ENCODE data around the gene MYCT1.

MYCT1 gene

GRCh38 chr6:152745509-152746171 lies 47.9 kb downstream of the MYCT1 start:
- WGBS, 2 donors (ENCODE audit: extremely low coverage in 2 of 2, insufficient read length in 2 of 2, insufficient replicate concordance in 1 of 2) = no CpG with 5 or more reads among the region's 4 CpGs
- no peak overlapping the region for H2AFZ ChIP-seq (ENCODE audit: low read length)
- no peak overlapping the region for H2BK15ac ChIP-seq (ENCODE audit: low read length)
- no peak overlapping the region for H3K14ac ChIP-seq (ENCODE audit: low read length)
- no peaks in the 10 kb centered on the region for H3K36me3 ChIP-seq (replicated peaks in 1 of 2; ENCODE audit: control insufficient read depth in 2 of 2, insufficient read depth in 2 of 2, low read length in 2 of 2)
- H3K4ac ChIP-seq (ENCODE audit: low read length) = no peak overlapping the region
- H3K9ac ChIP-seq (ENCODE audit: low read depth, low read length, poor library complexity) = no peak overlapping the region
- no peak for DNase-seq (ENCODE audit: low spot score)
- no peak overlapping the region for H2BK120ac ChIP-seq (ENCODE audit: low read depth, low read length)
- no peaks in the 10 kb centered on the region for H3K9me3 ChIP-seq (replicated peaks in 1 of 2; ENCODE audit: control insufficient read depth in 2 of 2, insufficient read depth in 1 of 2, low read depth in 1 of 2, low read length in 2 of 2)
- no peak overlapping the region for H2BK12ac ChIP-seq (ENCODE audit: low read length)
- no peaks in the 10 kb centered on the region for H3K27me3 ChIP-seq (ENCODE audit: control insufficient read depth in 3 of 3, insufficient read depth in 3 of 3, low read depth in 1 of 3, low read length in 3 of 3)
- no peak overlapping the region for H3K4me3 ChIP-seq (ENCODE audit: low read length in 2 of 2)
- H3K18ac ChIP-seq (ENCODE audit: low read length) = no peak overlapping the region
- H3K4me1 ChIP-seq (ENCODE audit: control insufficient read depth in 2 of 2, insufficient read depth in 1 of 2, low read depth in 1 of 2, low read length in 2 of 2) = no peaks in the 10 kb centered on the region
- H4K91ac ChIP-seq (ENCODE audit: low read depth, low read length, poor library complexity) = no peak overlapping the region
- no peak overlapping the region for H4K8ac ChIP-seq (ENCODE audit: low read depth, low read length)
- H3K27ac ChIP-seq (replicated peaks; ENCODE audit: low read length) = no peak overlapping the region
- no peaks in the 10 kb centered on the region for H3K79me1 ChIP-seq (ENCODE audit: low read depth, low read length)
- no peak overlapping the region for H2AK5ac ChIP-seq (ENCODE audit: low read depth, low read length)
- H3K4me2 ChIP-seq (ENCODE audit: insufficient read depth, low read length, poor library complexity, severe bottlenecking) = no peak overlapping the region
- H3K23ac ChIP-seq (ENCODE audit: low read depth, low read length, poor library complexity) = no peak overlapping the region
- no peak overlapping the region for H2BK5ac ChIP-seq (ENCODE audit: low read length)

- WGBS, 2 donors (ENCODE audit: extremely low coverage in 2 of 2, insufficient read length in 2 of 2, insufficient replicate concordance in 1 of 2) = no CpG with 5 or more reads among the region's 2 CpGs
- H3K79me1 ChIP-seq (ENCODE audit: low read depth, low read length) = no peaks in the 10 kb centered on the region
- no peak overlapping the region for H2BK120ac ChIP-seq (ENCODE audit: low read depth, low read length)
Measured at GRCh38 chr6:152746172-152746553, 48.5 kb downstream of the MYCT1 start.

GRCh38 chr6:152748843-152749242 lies 51.1 kb downstream of the MYCT1 start:
- no peak overlapping the region for H3K18ac ChIP-seq (ENCODE audit: low read length)
- H3K4me1 ChIP-seq (ENCODE audit: control insufficient read depth in 2 of 2, insufficient read depth in 1 of 2, low read depth in 1 of 2, low read length in 2 of 2) = no peaks in the 10 kb centered on the region
- H3K27ac ChIP-seq (replicated peaks; ENCODE audit: low read length) = no peak overlapping the region
- no peak overlapping the region for H2AFZ ChIP-seq (ENCODE audit: low read length)
- no peaks in the 10 kb centered on the region for H3K9me3 ChIP-seq (replicated peaks in 1 of 2; ENCODE audit: control insufficient read depth in 2 of 2, insufficient read depth in 1 of 2, low read depth in 1 of 2, low read length in 2 of 2)
- no peak for DNase-seq (ENCODE audit: low spot score)
- H3K27me3 ChIP-seq (ENCODE audit: control insufficient read depth in 3 of 3, insufficient read depth in 3 of 3, low read depth in 1 of 3, low read length in 3 of 3) = no peaks in the 10 kb centered on the region
- no peak overlapping the region for H3K4me2 ChIP-seq (ENCODE audit: insufficient read depth, low read length, poor library complexity, severe bottlenecking)
- no peaks in the 10 kb centered on the region for H3K79me1 ChIP-seq (ENCODE audit: low read depth, low read length)
- no peak overlapping the region for H3K4me3 ChIP-seq (ENCODE audit: low read length in 2 of 2)
- no peak overlapping the region for H3K23ac ChIP-seq (ENCODE audit: low read depth, low read length, poor library complexity)
- no peak overlapping the region for H3K4ac ChIP-seq (ENCODE audit: low read length)
- no peak overlapping the region for H2BK15ac ChIP-seq (ENCODE audit: low read length)
- no peak overlapping the region for H2AK5ac ChIP-seq (ENCODE audit: low read depth, low read length)
- H2BK5ac ChIP-seq (ENCODE audit: low read length) = no peak overlapping the region
- H3K9ac ChIP-seq (ENCODE audit: low read depth, low read length, poor library complexity) = no peak overlapping the region
- WGBS, 2 donors (ENCODE audit: extremely low coverage in 2 of 2, insufficient read length in 2 of 2, insufficient replicate concordance in 1 of 2) = no CpG with 5 or more reads among the region's 1 CpG
- no peak overlapping the region for H3K14ac ChIP-seq (ENCODE audit: low read length)
- no peaks in the 10 kb centered on the region for H3K36me3 ChIP-seq (replicated peaks in 1 of 2; ENCODE audit: control insufficient read depth in 2 of 2, insufficient read depth in 2 of 2, low read length in 2 of 2)
- no peak overlapping the region for H4K8ac ChIP-seq (ENCODE audit: low read depth, low read length)
- H4K91ac ChIP-seq (ENCODE audit: low read depth, low read length, poor library complexity) = no peak overlapping the region
- H2BK12ac ChIP-seq (ENCODE audit: low read length) = no peak overlapping the region
- no peak overlapping the region for H2BK120ac ChIP-seq (ENCODE audit: low read depth, low read length)

More at GRCh38 chr6:152746172-152746553, 48.5 kb downstream of the MYCT1 start:
- no peak for DNase-seq (ENCODE audit: low spot score)
- Histone ChIP-seq H2BK12ac (ENCODE audit: low read length) (no peak overlapping the region), H3K27ac (replicated peaks; ENCODE audit: low read length) (no peak overlapping the region), H3K18ac (ENCODE audit: low read length) (no peak overlapping the region), H3K9me3 (replicated peaks in 1 of 2; ENCODE audit: control insufficient read depth in 2 of 2, insufficient read depth in 1 of 2, low read depth in 1 of 2, low read length in 2 of 2) (no peaks in the 10 kb centered on the region), H3K27me3 (ENCODE audit: control insufficient read depth in 3 of 3, insufficient read depth in 3 of 3, low read depth in 1 of 3, low read length in 3 of 3) (no peaks in the 10 kb centered on the region), H3K23ac (ENCODE audit: low read depth, low read length, poor library complexity) (no peak overlapping the region), H3K14ac (ENCODE audit: low read length) (no peak overlapping the region), H3K4me3 (ENCODE audit: low read length in 2 of 2) (no peak overlapping the region), H2AFZ (ENCODE audit: low read length) (no peak overlapping the region), H4K91ac (ENCODE audit: low read depth, low read length, poor library complexity) (no peak overlapping the region), H2AK5ac (ENCODE audit: low read depth, low read length) (no peak overlapping the region), H2BK15ac (ENCODE audit: low read length) (no peak overlapping the region), H3K4ac (ENCODE audit: low read length) (no peak overlapping the region), H3K36me3 (replicated peaks in 1 of 2; ENCODE audit: control insufficient read depth in 2 of 2, insufficient read depth in 2 of 2, low read length in 2 of 2) (no peaks in the 10 kb centered on the region), H4K8ac (ENCODE audit: low read depth, low read length) (no peak overlapping the region), H3K4me2 (ENCODE audit: insufficient read depth, low read length, poor library complexity, severe bottlenecking) (no peak overlapping the region), H3K9ac (ENCODE audit: low read depth, low read length, poor library complexity) (no peak overlapping the region), H2BK5ac (ENCODE audit: low read length) (no peak overlapping the region), H3K4me1 (ENCODE audit: control insufficient read depth in 2 of 2, insufficient read depth in 1 of 2, low read depth in 1 of 2, low read length in 2 of 2) (no peaks in the 10 kb centered on the region)

GRCh38 chr6:152749336-152749735 lies 51.6 kb downstream of the MYCT1 start:
- no peaks in the 10 kb centered on the region for H3K27me3 ChIP-seq (ENCODE audit: control insufficient read depth in 3 of 3, insufficient read depth in 3 of 3, low read depth in 1 of 3, low read length in 3 of 3)
- H2BK5ac ChIP-seq (ENCODE audit: low read length) = no peak overlapping the region
- H3K27ac ChIP-seq (replicated peaks; ENCODE audit: low read length) = no peak overlapping the region
- no peak overlapping the region for H2BK120ac ChIP-seq (ENCODE audit: low read depth, low read length)
- no peak overlapping the region for H3K18ac ChIP-seq (ENCODE audit: low read length)
- no peak overlapping the region for H3K14ac ChIP-seq (ENCODE audit: low read length)
- no peak overlapping the region for H3K4me2 ChIP-seq (ENCODE audit: insufficient read depth, low read length, poor library complexity, severe bottlenecking)
- H3K79me1 ChIP-seq (ENCODE audit: low read depth, low read length) = no peaks in the 10 kb centered on the region
- H2AK5ac ChIP-seq (ENCODE audit: low read depth, low read length) = no peak overlapping the region
- H4K91ac ChIP-seq (ENCODE audit: low read depth, low read length, poor library complexity) = no peak overlapping the region
- H3K4me1 ChIP-seq (ENCODE audit: control insufficient read depth in 2 of 2, insufficient read depth in 1 of 2, low read depth in 1 of 2, low read length in 2 of 2) = no peaks in the 10 kb centered on the region
- H4K8ac ChIP-seq (ENCODE audit: low read depth, low read length) = no peak overlapping the region
- no peak overlapping the region for H3K23ac ChIP-seq (ENCODE audit: low read depth, low read length, poor library complexity)
- no peak overlapping the region for H3K9ac ChIP-seq (ENCODE audit: low read depth, low read length, poor library complexity)
- H3K36me3 ChIP-seq (replicated peaks in 1 of 2; ENCODE audit: control insufficient read depth in 2 of 2, insufficient read depth in 2 of 2, low read length in 2 of 2) = no peaks in the 10 kb centered on the region
- WGBS, 2 donors (ENCODE audit: extremely low coverage in 2 of 2, insufficient read length in 2 of 2, insufficient replicate concordance in 1 of 2) = no CpG with 5 or more reads among the region's 1 CpG
- no peak overlapping the region for H2AFZ ChIP-seq (ENCODE audit: low read length)
- H3K4me3 ChIP-seq (ENCODE audit: low read length in 2 of 2) = no peak overlapping the region
- no peak overlapping the region for H2BK12ac ChIP-seq (ENCODE audit: low read length)
- H2BK15ac ChIP-seq (ENCODE audit: low read length) = no peak overlapping the region
- no peak for DNase-seq (ENCODE audit: low spot score)
- no peak overlapping the region for H3K4ac ChIP-seq (ENCODE audit: low read length)
- H3K9me3 ChIP-seq (replicated peaks in 1 of 2; ENCODE audit: control insufficient read depth in 2 of 2, insufficient read depth in 1 of 2, low read depth in 1 of 2, low read length in 2 of 2) = no peaks in the 10 kb centered on the region
